ENCODE data around the gene MACROD2.
"Not testable (repeated sequence)": the region's sequence is repeated elsewhere in the genome, so short reads cannot be mapped to it uniquely, and the experiment has no call there.

The MACROD2 gene

GRCh38 chr20:15362849-15363248, 1367.5 kb downstream of the MACROD2 start:
- in situ Hi-C loops (cut with HindIII; ENCODE audit: low sequenced_read_pairs): no loop called here
- TF ChIP-seq CTCF (IDR thresholded peaks at IDR 0.05; ENCODE audit: low read depth, low read length, missing control alignments): no peak
- no peak overlapping the region for H3K4me3 ChIP-seq (ENCODE audit: low read depth, low read length)
- DNase-seq (ENCODE audit: low read depth): no peak

- no peak for DNase-seq (ENCODE audit: low read depth)
- in situ Hi-C loops (cut with HindIII; ENCODE audit: low sequenced_read_pairs): no loop called here
- no peak for TF ChIP-seq CTCF (IDR thresholded peaks at IDR 0.05; ENCODE audit: low read depth, low read length, missing control alignments)
- no peak overlapping the region for H3K4me3 ChIP-seq (ENCODE audit: low read depth, low read length)
Measured at GRCh38 chr20:15364781-15365180, 1369.5 kb downstream of the MACROD2 start.

GRCh38 chr20:15370370-15370769, 1375.1 kb downstream of the MACROD2 start:
- no peak for DNase-seq (ENCODE audit: low read depth)
- in situ Hi-C loops (cut with HindIII; ENCODE audit: low sequenced_read_pairs): no loop called here
- TF ChIP-seq CTCF (IDR thresholded peaks at IDR 0.05; ENCODE audit: low read depth, low read length, missing control alignments): no peak
- no peak overlapping the region for H3K4me3 ChIP-seq (ENCODE audit: low read depth, low read length)

GRCh38 chr20:15374682-15375081, 1379.4 kb downstream of the MACROD2 start:
- no peak for DNase-seq (ENCODE audit: low read depth)
- in situ Hi-C loops (cut with HindIII; ENCODE audit: low sequenced_read_pairs): no loop called here
- TF ChIP-seq CTCF (IDR thresholded peaks at IDR 0.05; ENCODE audit: low read depth, low read length, missing control alignments): no peak
- H3K4me3 ChIP-seq (ENCODE audit: low read depth, low read length): no peak overlapping the region

GRCh38 chr20:15375836-15376235, 1380.5 kb downstream of the MACROD2 start:
- no peak overlapping the region for H3K4me3 ChIP-seq (ENCODE audit: low read depth, low read length)
- TF ChIP-seq CTCF (IDR thresholded peaks at IDR 0.05; ENCODE audit: low read depth, low read length, missing control alignments): no peak
- no peak for DNase-seq (ENCODE audit: low read depth)
- in situ Hi-C loops (cut with HindIII; ENCODE audit: low sequenced_read_pairs): no loop called here

- DNase-seq (ENCODE audit: low read depth); H3K4me3 ChIP-seq (ENCODE audit: low read depth, low read length); in situ Hi-C loops (cut with HindIII; ENCODE audit: low sequenced_read_pairs): not testable (repeated sequence)
Measured at GRCh38 chr20:15377603-15378002, 1382.3 kb downstream of the MACROD2 start.

- in situ Hi-C loops (cut with HindIII; ENCODE audit: low sequenced_read_pairs): no loop called here
- no peak for TF ChIP-seq CTCF (IDR thresholded peaks at IDR 0.05; ENCODE audit: low read depth, low read length, missing control alignments)
- no peak for DNase-seq (ENCODE audit: low read depth)
- H3K4me3 ChIP-seq (ENCODE audit: low read depth, low read length): no peak overlapping the region
Measured at GRCh38 chr20:15378151-15378550, 1382.8 kb downstream of the MACROD2 start.

Data from astrocyte of the cerebellum (primary cell).